NOMO-1 treated with dmso at 0.1 percent for 144 hours (cell line): ENCODE measurements around the gene CHST6.
"Not testable (repeated sequence)": the region's sequence is repeated elsewhere in the genome, so short reads cannot be mapped to it uniquely, and the experiment has no call there.

Experiments used
- DNase-seq: peaks from one replicate; lab custom pipeline; 2025; ENCODE audit not compliant: unreplicated experiment; lab: John Stamatoyannopoulos, UW

The CHST6 gene

DNA sequence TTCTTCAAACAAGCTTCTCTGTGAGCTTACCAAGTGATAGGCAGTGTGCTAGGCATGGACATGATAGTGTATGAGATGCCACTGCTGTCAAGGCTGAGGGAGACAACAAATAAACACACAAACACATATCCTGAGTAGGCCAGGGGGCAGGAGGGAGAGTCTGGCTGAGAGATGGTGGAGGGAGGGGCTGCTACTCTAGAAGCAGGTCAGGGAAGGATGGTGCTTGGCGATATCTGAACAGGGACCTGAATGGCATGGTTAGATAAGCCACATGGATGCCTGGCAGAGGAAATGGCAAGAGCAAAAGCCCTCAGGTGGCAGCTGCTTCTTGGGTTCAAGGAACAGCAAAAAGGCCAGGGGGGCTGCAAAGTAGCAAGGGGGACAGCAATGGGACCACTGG, 8.6 kb upstream of the CHST6 start:
- DNase-seq, result no peak

GRCh38 chr16:75502916-75503605, 7.8 kb upstream of the CHST6 start:
- DNase-seq, result no peak

- not testable (repeated sequence) for DNase-seq
Measured at GRCh38 chr16:75501820-75502219, 6.6 kb upstream of the CHST6 start.

DNA sequence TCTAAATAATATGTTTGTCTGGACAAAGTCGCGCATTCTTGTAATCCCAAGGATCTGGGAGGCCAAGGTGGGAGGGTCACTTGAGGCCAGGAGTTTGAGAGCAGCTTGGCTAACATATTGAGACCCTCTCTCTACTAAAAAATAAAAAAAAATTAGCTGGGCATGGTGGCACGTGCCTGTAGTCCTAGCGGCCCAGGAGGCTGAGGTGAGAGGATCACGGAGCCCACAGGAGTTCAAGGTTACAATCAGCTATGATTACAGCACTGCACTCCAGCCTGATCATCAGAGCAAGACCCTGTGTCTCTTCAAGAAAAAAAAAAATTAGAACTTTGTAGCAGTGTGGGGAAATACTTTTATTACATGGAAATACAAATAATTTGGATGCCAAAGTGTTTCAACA, 6.1 kb upstream of the CHST6 start:
- DNase-seq, result no peak

DNA sequence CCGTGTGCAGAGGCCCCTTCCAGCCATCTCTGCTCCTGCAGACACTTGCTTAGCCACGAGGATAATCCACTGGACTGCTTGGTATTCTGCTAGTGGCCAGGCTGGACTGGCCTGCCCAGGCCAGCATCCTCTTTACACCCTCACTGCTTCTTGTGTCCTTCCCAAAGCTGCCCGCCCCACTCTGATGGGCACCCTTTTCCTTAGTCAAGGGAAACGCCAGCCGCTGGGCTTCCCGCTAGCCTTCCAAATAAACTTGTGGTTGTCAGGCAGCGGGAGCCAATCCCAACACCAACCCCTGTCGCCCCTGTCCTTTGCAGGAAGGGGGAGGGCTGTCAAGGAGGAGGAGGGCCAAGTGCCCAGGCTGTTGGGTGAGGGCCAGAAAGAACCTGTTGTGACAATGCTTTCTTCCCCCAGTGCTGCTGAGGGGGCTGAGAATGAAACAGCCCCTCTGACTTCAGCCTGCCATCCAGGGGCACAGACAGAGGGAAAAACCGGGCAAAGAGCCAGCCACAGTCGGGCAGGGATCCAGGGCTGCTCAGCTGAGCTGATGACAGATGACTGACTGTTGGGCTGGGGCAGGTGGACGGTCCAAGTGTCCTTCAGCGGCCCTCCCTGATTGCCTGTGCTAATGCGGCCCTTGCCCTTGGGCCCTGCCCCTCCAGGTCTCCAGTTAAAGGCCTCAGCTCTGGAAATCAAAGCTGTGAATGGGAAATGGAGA, 3.5 kb upstream of the CHST6 start:
- not testable (repeated sequence) for DNase-seq

GRCh38 chr16:75497558-75497957, 2.3 kb upstream of the CHST6 start:
- no peak for DNase-seq

- no peak for DNase-seq
Measured at GRCh38 chr16:75494661-75495075, 573 bp downstream of the CHST6 start.

- no peak for DNase-seq
Measured at GRCh38 chr16:75494184-75494583, 1.1 kb downstream of the CHST6 start.

GRCh38 chr16:75491876-75492275, 3.4 kb downstream of the CHST6 start:
- no peak for DNase-seq

- DNase-seq, result no peak
Measured at GRCh38 chr16:75488322-75488721, 6.9 kb downstream of the CHST6 start.

- DNase-seq, result no peak
Measured at GRCh38 chr16:75486676-75487313, 8.4 kb downstream of the CHST6 start.

DNA sequence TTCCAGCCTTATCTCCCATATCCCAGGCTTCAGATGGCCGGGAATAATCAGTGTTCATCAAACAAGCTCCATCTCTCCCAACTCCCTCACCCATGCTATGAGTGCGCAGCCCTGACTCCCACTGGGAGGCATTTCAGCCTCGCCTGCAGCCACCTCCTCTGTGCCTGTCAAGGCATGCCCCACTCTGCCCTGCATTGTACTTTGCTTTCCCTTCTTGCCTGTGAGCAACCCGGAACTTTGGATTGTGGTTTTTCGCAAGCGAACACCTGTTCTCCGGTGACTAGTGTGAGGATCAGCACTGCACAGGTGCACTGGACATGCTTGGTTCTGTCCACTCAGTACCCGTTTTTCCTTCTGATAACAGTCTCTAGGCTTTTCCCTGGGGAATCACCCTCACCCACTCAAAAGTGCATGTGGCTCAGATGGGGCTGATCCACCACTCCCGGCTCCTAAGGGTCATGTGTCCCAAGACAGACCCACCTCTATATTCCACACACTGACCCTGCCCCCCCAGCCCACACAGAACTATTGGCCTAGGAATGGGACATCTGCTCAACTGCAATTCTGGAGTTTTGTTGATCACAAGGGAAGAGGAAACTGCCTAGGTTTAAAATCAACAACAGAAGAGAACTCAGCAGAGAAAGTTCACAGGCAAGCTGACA, 9.1 kb downstream of the CHST6 start:
- no peak for DNase-seq

DNA sequence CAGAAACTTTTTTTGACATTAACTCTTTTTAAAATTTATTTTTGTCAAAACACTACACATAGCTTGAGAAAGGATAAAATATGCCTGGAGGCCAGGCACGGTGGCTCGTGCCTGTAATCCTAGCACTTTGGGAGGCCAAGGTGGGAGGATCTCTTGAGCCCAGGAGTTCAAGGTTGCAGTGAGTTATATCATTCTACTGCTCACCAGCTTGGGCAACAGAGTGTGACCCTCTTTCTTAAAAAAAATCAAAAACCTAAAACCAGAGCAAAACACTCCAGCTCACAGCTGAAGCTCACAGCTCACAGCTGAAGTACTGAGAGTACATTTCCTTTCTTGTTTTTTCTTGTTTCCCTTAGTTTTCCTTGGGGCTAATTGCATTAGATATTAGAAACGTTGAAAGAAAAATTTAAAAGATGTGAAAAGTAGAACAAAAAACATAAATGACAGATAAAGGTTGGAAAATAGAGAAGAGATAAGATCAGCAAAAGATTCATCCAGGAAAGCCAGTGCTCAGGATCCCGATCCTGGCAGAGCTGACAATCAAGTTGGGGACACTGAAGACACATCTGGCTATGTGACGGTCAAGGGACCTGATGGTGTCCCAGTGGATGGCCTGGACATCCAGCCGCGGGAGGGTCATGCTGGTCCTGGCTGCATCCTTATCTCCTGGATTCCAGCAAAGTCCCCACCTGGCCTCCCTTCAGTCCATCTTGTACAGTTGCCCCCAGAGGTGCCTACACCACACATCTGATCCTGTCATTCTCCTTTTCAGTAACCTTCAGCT, 9.8 kb downstream of the CHST6 start:
- no peak for DNase-seq

DNA sequence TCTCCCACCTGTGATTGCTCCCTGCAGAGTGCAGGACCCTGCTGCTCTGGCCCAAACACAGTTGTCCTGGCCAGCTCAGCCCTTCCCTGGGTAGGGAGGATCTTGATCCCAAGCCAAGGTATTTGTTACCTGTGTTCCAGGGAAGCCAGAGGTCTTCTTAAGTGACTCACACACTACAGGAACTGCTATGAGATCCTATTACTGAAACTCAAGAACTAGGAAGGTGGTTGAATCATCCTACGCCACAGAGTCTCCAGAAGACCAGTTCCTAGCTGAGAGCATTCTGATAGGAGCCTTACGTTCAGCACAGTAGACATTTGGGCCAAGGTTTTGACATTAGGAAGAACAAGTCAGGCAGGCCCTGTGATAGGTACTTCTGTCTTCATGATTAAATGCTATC, 12.0 kb downstream of the CHST6 start:
- DNase-seq, result no peak

GRCh38 chr16:75482434-75483205, 12.6 kb downstream of the CHST6 start:
- DNase-seq, result no peak

- no peak for DNase-seq
Measured at GRCh38 chr16:75481475-75481874, 13.8 kb downstream of the CHST6 start.

DNA sequence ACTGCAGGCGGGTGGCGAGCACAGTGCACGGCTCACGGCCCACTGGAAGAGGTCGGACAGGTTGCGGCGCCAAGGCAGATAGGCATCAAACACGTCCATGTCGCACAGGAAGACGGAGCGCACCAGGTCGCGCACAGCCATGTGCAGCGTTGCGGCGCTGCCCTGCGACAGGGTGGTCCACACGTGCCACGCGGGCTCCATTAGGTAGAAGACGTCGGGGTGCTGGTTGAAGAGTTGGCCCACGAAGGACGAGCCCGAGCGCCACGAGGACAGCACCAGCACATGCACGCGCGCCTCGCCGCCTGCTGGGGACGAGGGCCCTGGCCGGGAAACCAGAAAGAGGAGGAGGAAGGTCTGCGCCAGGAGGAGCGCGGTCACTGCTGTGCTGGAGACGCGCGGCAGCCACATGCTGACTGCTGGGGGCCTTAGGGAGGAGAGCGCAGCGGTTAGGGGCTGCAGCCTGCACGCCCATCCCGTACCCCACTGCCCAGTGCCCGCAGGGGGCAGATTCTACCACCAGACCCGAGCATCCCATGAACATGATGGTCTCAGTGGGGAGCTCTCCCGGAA, 15.7 kb downstream of the CHST6 start:
- no peak for DNase-seq

GRCh38 chr16:75478480-75479345, 16.5 kb downstream of the CHST6 start:
- DNase-seq, result no peak
